ENCODE data around the gene JAZF1. TPM values are rescaled to one million over a fixed set of nuclear protein-coding genes. Genes with fewer than 3 reads are reported as not detected.

JAZF1 gene
- total RNA-seq, 1 experiment from 2014 or later, result 0.90 TPM

- no peak for DNase-seq
- no peak overlapping the region for H3K4me3 ChIP-seq
- intact Hi-C loops (cut with micrococcal nuclease; ENCODE audit: unreplicated experiment), result no loop called here
- no peaks in the 10 kb centered on the region for H3K27me3 ChIP-seq (ENCODE audit: insufficient read depth, low read depth)
- peaks cover 59% of the 10 kb centered on the region for H3K36me3 ChIP-seq (ENCODE audit: low read depth)
- H3K27ac ChIP-seq, result no peak overlapping the region
- peaks cover 18% of the 10 kb centered on the region for H3F3A ChIP-seq (ENCODE audit: insufficient read depth, low read depth)
- POLR2A ChIA-PET (ENCODE audit: unreplicated experiment), result no interaction called here
- H3K79me2 ChIP-seq (ENCODE audit: low read depth), result no peaks in the 10 kb centered on the region
- no TSS peak for BruUV-seq (replicated peaks)
- H4K20me1 ChIP-seq (ENCODE audit: insufficient read depth), result peaks cover 9% of the 10 kb centered on the region; the same call in 1 of the 2 replicates
- no peaks in the 10 kb centered on the region for H3K9me2 ChIP-seq (ENCODE audit: insufficient read depth)
- CTCF ChIA-PET, result no interaction called here
- no peak overlapping the region for H2AFZ ChIP-seq
- no peaks in the 10 kb centered on the region for H3K9me3 ChIP-seq (ENCODE audit: insufficient read depth, low read depth)
- H3K4me1 ChIP-seq (replicated peaks; ENCODE audit: insufficient read depth), result no peaks in the 10 kb centered on the region
- no peak overlapping the region for H3K4me2 ChIP-seq
- no peak for TF ChIP-seq EZH2 (IDR thresholded peaks at IDR 0.05; ENCODE audit: low read depth)
- TF ChIP-seq CTCF (conservative IDR thresholded peaks at IDR 0.05), result no peak
Observed at GRCh38 chr7:27799212-27799611, 381.4 kb downstream of the JAZF1 start.

GRCh38 chr7:27795977-27796376 lies 384.6 kb downstream of the JAZF1 start:
- H2AFZ ChIP-seq, result no peak overlapping the region
- H3K79me2 ChIP-seq (ENCODE audit: low read depth), result no peaks in the 10 kb centered on the region
- CTCF ChIA-PET, result no interaction called here
- no peaks in the 10 kb centered on the region for H3K27me3 ChIP-seq (ENCODE audit: insufficient read depth, low read depth)
- intact Hi-C loops (cut with micrococcal nuclease; ENCODE audit: unreplicated experiment), result no loop called here
- no TSS peak for BruUV-seq (replicated peaks)
- H3K4me2 ChIP-seq, result no peak overlapping the region
- TF ChIP-seq CTCF (conservative IDR thresholded peaks at IDR 0.05) (no peak), EZH2 (IDR thresholded peaks at IDR 0.05; ENCODE audit: low read depth) (no peak)
- H3K4me1 ChIP-seq (replicated peaks; ENCODE audit: insufficient read depth), result no peaks in the 10 kb centered on the region
- no peaks in the 10 kb centered on the region for H3K9me3 ChIP-seq (ENCODE audit: insufficient read depth, low read depth)
- DNase-seq, result no peak
- H3K36me3 ChIP-seq (ENCODE audit: low read depth), result peaks cover 73% of the 10 kb centered on the region
- POLR2A ChIA-PET (ENCODE audit: unreplicated experiment), result no interaction called here
- no peak overlapping the region for H3K27ac ChIP-seq
- H4K20me1 ChIP-seq (ENCODE audit: insufficient read depth), result peaks cover 9% of the 10 kb centered on the region; the same call in 1 of the 2 replicates
- H3K9me2 ChIP-seq (ENCODE audit: insufficient read depth), result no peaks in the 10 kb centered on the region
- H3F3A ChIP-seq (ENCODE audit: insufficient read depth, low read depth), result peaks cover 30% of the 10 kb centered on the region
- no peak overlapping the region for H3K4me3 ChIP-seq

- no peaks in the 10 kb centered on the region for H3K4me1 ChIP-seq (replicated peaks; ENCODE audit: insufficient read depth)
- no peak for TF ChIP-seq EZH2 (IDR thresholded peaks at IDR 0.05; ENCODE audit: low read depth)
- no peak for TF ChIP-seq CTCF (conservative IDR thresholded peaks at IDR 0.05)
- no peaks in the 10 kb centered on the region for H3K79me2 ChIP-seq (ENCODE audit: low read depth)
- BruUV-seq (replicated peaks), result no TSS peak
- H2AFZ ChIP-seq, result no peak overlapping the region
- peaks cover 9% of the 10 kb centered on the region; the same call in 1 of the 2 replicates for H4K20me1 ChIP-seq (ENCODE audit: insufficient read depth)
- H3K4me3 ChIP-seq, result no peak overlapping the region
- H3F3A ChIP-seq (ENCODE audit: insufficient read depth, low read depth), result peaks cover 30% of the 10 kb centered on the region
- intact Hi-C loops (cut with micrococcal nuclease; ENCODE audit: unreplicated experiment), result no loop called here
- no peak overlapping the region for H3K4me2 ChIP-seq
- no peaks in the 10 kb centered on the region for H3K27me3 ChIP-seq (ENCODE audit: insufficient read depth, low read depth)
- ChIA-PET POLR2A (ENCODE audit: unreplicated experiment) (interaction anchor here (0.7 kb wide), 1 partner anchor 9 kb away, joined by 8 read pairs; no protein-coding TSS in a partner anchor), CTCF (interaction anchor here (0.5 kb wide), 1 partner anchor 300 kb away, joined by 4 read pairs; no protein-coding TSS in a partner anchor)
- no peaks in the 10 kb centered on the region for H3K9me2 ChIP-seq (ENCODE audit: insufficient read depth)
- DNase-seq, result no peak
- H3K9me3 ChIP-seq (ENCODE audit: insufficient read depth, low read depth), result no peaks in the 10 kb centered on the region
- peaks cover 64% of the 10 kb centered on the region for H3K36me3 ChIP-seq (ENCODE audit: low read depth)
- H3K27ac ChIP-seq, result no peak overlapping the region
Observed at GRCh38 chr7:27793780-27794179, 386.8 kb downstream of the JAZF1 start.

All from PC-9 (cell line).